CD14-positive monocyte (primary cell): Measurements from ENCODE around the gene IQGAP2. TPM values are rescaled to one million over a fixed set of nuclear protein-coding genes. Genes with fewer than 3 reads are reported as not detected.

ENCODE experiments used
- DNase-seq, 3 donors: peaks; one replicate each; pipeline ENCODE4 v3.0.0-alpha.2; 2011 to 2022
- H2AFZ ChIP-seq: 2 replicates; pipeline ENCODE4 v1.6.0; 2012; ENCODE audit warnings: mild to moderate bottlenecking, low read depth, low read length, inconsistent platforms; ENCODE audit not compliant: insufficient read depth, poor library complexity, severe bottlenecking
- H3K27ac ChIP-seq, 2 donors: 1 replicate in 1 of 2; 2 replicates in 1 of 2; pipeline ENCODE4 v1.5.1; 2012 to 2013; ENCODE audit warnings: low read length in 2 of 2, control low read depth in 1 of 2, inconsistent platforms in 1 of 2, low read depth in 1 of 2, mild to moderate bottlenecking in 1 of 2
- H3K27me3 ChIP-seq, 2 donors: one replicate each; pipeline versions ENCODE4 v1.6.0 to v1.6.1; 2011 to 2013; ENCODE audit warnings: low read length in 2 of 2; ENCODE audit not compliant: control insufficient read depth in 2 of 2, insufficient read depth in 2 of 2
- H3K36me3 ChIP-seq, 2 donors: replicated peaks in 1 of 2; 1 replicate in 1 of 2; 2 replicates in 1 of 2; pipeline versions ENCODE4 v1.5.1 to v1.6.1; 2012 to 2013; ENCODE audit warnings: low read length in 2 of 2, control low read depth in 1 of 2, inconsistent platforms in 1 of 2, mild to moderate bottlenecking in 1 of 2; ENCODE audit not compliant: insufficient read depth in 2 of 2, control insufficient read depth in 1 of 2
- H3K4me1 ChIP-seq, 2 donors: 1 replicate in 1 of 2; 2 replicates in 1 of 2; pipeline versions ENCODE4 v1.5.1 to v1.6.1; 2012 to 2013; ENCODE audit warnings: low read length in 2 of 2, control low read depth in 1 of 2, inconsistent platforms in 1 of 2, mild to moderate bottlenecking in 1 of 2, moderate library complexity in 1 of 2; ENCODE audit not compliant: insufficient read depth in 2 of 2, control insufficient read depth in 1 of 2
- H3K4me2 ChIP-seq: replicated peaks from 2 replicates; pipeline ENCODE3; 2012; ENCODE audit warnings: low read length, moderate library complexity, mild to moderate bottlenecking; ENCODE audit not compliant: poor library complexity, severe bottlenecking; ENCODE audit errors: extremely low read depth
- H3K4me3 ChIP-seq, 3 experiments: fragments of 200-600 bp in 1 of 3; sonication (generic) in 1 of 3; replicated peaks in 1 of 3; 1 replicate in 2 of 3; 2 replicates in 1 of 3; pipeline ENCODE4 v1.5.1; 2011 to 2013; ENCODE audit warnings: low read length in 3 of 3, mild to moderate bottlenecking in 3 of 3, control low read depth in 2 of 3, low read depth in 2 of 3, inconsistent platforms in 1 of 3, moderate library complexity in 1 of 3
- H3K79me2 ChIP-seq: 2 replicates; pipeline ENCODE4 v1.6.0; 2012; ENCODE audit warnings: mild to moderate bottlenecking, control low read depth, inconsistent platforms, low read length, moderate library complexity; ENCODE audit not compliant: insufficient read depth
- H3K9ac ChIP-seq: 2 replicates; pipeline ENCODE4 v1.6.0; 2017; ENCODE audit warnings: low read length, mild to moderate bottlenecking; ENCODE audit not compliant: insufficient read depth, poor library complexity, severe bottlenecking
- H3K9me3 ChIP-seq, 2 donors: replicated peaks in 1 of 2; 1 replicate in 1 of 2; 2 replicates in 1 of 2; pipeline versions ENCODE4 v1.5.1 to v1.6.1; 2012 to 2013; ENCODE audit warnings: low read length in 2 of 2, control low read depth in 1 of 2; ENCODE audit not compliant: control insufficient read depth in 1 of 2, insufficient read depth in 1 of 2
- H4K20me1 ChIP-seq: 2 replicates; pipeline ENCODE4 v1.6.0; 2012; ENCODE audit warnings: mild to moderate bottlenecking, low read length, control low read depth, moderate library complexity; ENCODE audit not compliant: insufficient read depth
- H3K27ac Mint-ChIP-seq, 7 donors: one replicate each; pipeline ENCODE4 v1.8.0; 2020; ENCODE audit warnings: mild to moderate bottlenecking in 7 of 7, mixed read lengths in 7 of 7, moderate library complexity in 6 of 7, inconsistent platforms in 2 of 7
- H3K27me3 Mint-ChIP-seq, 3 donors: one replicate each; pipeline ENCODE4 v1.8.0; 2021 to 2022; ENCODE audit warnings: low read depth in 3 of 3, mild to moderate bottlenecking in 3 of 3, mixed read lengths in 3 of 3, moderate library complexity in 3 of 3, inconsistent platforms in 1 of 3
- H3K36me3 Mint-ChIP-seq, 2 donors: one replicate each; pipeline ENCODE4 v1.8.0; 2020; ENCODE audit warnings: mixed read lengths in 2 of 2, inconsistent platforms in 1 of 2, mild to moderate bottlenecking in 1 of 2
- H3K4me1 Mint-ChIP-seq: one replicate; pipeline ENCODE4 v1.8.0; 2020; ENCODE audit warnings: mild to moderate bottlenecking, mixed read lengths
- H3K4me3 Mint-ChIP-seq, 2 donors: one replicate each; pipeline ENCODE4 v1.8.0; 2020; ENCODE audit warnings: mild to moderate bottlenecking in 2 of 2, mixed read lengths in 2 of 2, moderate library complexity in 1 of 2
- H3K9me3 Mint-ChIP-seq, 7 donors: one replicate each; pipeline ENCODE4 v1.8.0; 2020 to 2022; ENCODE audit warnings: mixed read lengths in 7 of 7, mild to moderate bottlenecking in 6 of 7, moderate library complexity in 6 of 7, inconsistent platforms in 2 of 7
- CTCF ChIP-seq: fragments of 200-600 bp; IDR thresholded peaks from one replicate; pipeline ENCODE4 v1.8.0; 2022; ENCODE audit warnings: antibody characterized with exemption, mild to moderate bottlenecking
- WGBS: methylation state at CpG from one replicate; pipeline ENCODE4 v1.1.5; 2013; ENCODE audit warnings: missing lambda C conversion rate; ENCODE audit not compliant: insufficient coverage; 5-methylcytosine and 5-hydroxymethylcytosine counted together
- intact Hi-C, 2 donors: fragments of 100-400 bp; cut with micrococcal nuclease; formaldehyde crosslinking; loops; one replicate each; pipeline versions ENCODE4 v1.15.0 to v1.15.1; 2023
- polyA plus RNA-seq, 3 donors: library from polyadenylated mRNA; depleted of rRNA in 1 of 3; unstranded in 2 of 3; stranded (reverse) in 1 of 3; fragments of 300-500 nt in 2 of 3; fragments of >200 nt in 1 of 3; fragmentation: Illumina TruSeq in 2 of 3; gene quantifications; 1 replicate in 2 of 3; 2 replicates in 1 of 3; pipeline ENCODE4 v1.2.3, GENCODE V29; 2012 to 2021

Gene IQGAP2
- polyA plus RNA-seq, 3 donors = 21.4 to 50.9 (median 35.4) TPM

GRCh38 chr5:76607353-76607871 lies 204.3 kb downstream of the IQGAP2 start:
- Histone ChIP-seq H3K36me3 (peaks cover 55 to 94% of the 10 kb centered on the region in 2 donors), H3K4me1 (no peaks in the 10 kb centered on the region), H2AFZ (no peak overlapping the region), H3K4me3 (no peak overlapping the region), H3K27me3 (no peaks in the 10 kb centered on the region), H3K79me2 (no peaks in the 10 kb centered on the region), H3K4me2 (no peak overlapping the region), H4K20me1 (peaks cover 9% of the 10 kb centered on the region), H3K9ac (no peak overlapping the region), H3K27ac (peak overlapping the region in 1 of 2 donors; percentile 43), H3K9me3 (no peaks in the 10 kb centered on the region)
- DNase-seq = no peak
- Mint-ChIP-seq H3K27ac (peak overlapping the region in 4 of 7 donors; percentile 45 to 79 (median 63)), H3K4me1 (peaks cover 20% of the 10 kb centered on the region), H3K27me3 (no peaks in the 10 kb centered on the region), H3K4me3 (no peak overlapping the region), H3K9me3 (no peaks in the 10 kb centered on the region), H3K36me3 (peaks cover 70 to 84% of the 10 kb centered on the region in 2 donors)
- 55% methylated on average over 4 of the region's 9 CpGs for WGBS
- no peak for TF ChIP-seq CTCF
- intact Hi-C loops = loop anchor here in 1 of 2 donors (10.0 kb wide), 1 partner anchor 167 kb away; no protein-coding TSS in a partner anchor

- WGBS = 83% methylated on average over 1 of the region's 4 CpGs
- no peaks in the 10 kb centered on the region for H3K9me3 Mint-ChIP-seq
- peak; percentile 51 to 73 (median 51) for DNase-seq
- no peaks in the 10 kb centered on the region for H3K4me1 ChIP-seq
- peaks cover 16% of the 10 kb centered on the region for H3K4me1 Mint-ChIP-seq
- H2AFZ ChIP-seq = no peak overlapping the region
- H3K36me3 ChIP-seq = peaks cover 54 to 95% of the 10 kb centered on the region in 2 donors
- H3K4me3 ChIP-seq = no peak overlapping the region
- no peak overlapping the region for H3K4me3 Mint-ChIP-seq
- no peak overlapping the region for H3K9ac ChIP-seq
- H3K27ac Mint-ChIP-seq = peak overlapping the region; percentile 35 to 83 (median 65)
- H3K36me3 Mint-ChIP-seq = peaks cover 69 to 84% of the 10 kb centered on the region in 2 donors
- H3K27ac ChIP-seq = peak overlapping the region in 1 of 2 donors; percentile 43
- no peak for TF ChIP-seq CTCF
- intact Hi-C loops = loop anchor here in 1 of 2 donors (10.0 kb wide), 1 partner anchor 166 kb away; no protein-coding TSS in a partner anchor
- peaks cover 9% of the 10 kb centered on the region for H4K20me1 ChIP-seq
- no peaks in the 10 kb centered on the region for H3K9me3 ChIP-seq
- no peaks in the 10 kb centered on the region for H3K79me2 ChIP-seq
- no peak overlapping the region for H3K4me2 ChIP-seq
- H3K27me3 ChIP-seq = no peaks in the 10 kb centered on the region
- no peaks in the 10 kb centered on the region for H3K27me3 Mint-ChIP-seq
Observed at GRCh38 chr5:76608833-76609232, 205.7 kb downstream of the IQGAP2 start.
